ENCODE results near the gene TBC1D16.

Gene TBC1D16

DNA sequence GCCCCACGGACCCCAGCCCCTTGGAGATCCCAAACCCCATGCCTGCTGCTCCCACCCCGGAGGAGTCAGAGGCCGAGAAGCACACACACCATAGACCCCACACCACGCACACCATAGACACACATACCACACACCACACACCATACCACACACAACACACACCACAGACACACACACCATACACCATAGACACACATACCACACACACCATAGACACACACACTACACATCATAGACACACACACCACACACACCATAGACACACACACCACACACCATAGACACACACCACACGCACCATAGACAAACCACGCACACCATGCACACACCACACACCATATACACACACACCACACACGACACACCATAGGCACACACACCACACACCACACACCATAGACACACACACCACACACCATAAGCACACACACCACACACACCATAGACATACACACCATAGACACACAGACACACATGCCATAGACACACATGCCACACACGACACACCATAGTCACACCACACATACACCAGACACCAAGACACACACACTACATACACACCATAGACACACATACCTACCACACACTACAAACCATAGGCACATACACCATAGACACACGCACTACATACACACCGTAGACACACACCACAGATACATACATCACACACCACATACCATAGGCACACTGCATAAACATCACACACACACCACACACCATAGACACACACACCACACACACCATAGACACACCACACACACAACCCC lies 11.3 kb downstream of the TBC1D16 start:
- no peak for DNase-seq

DNA sequence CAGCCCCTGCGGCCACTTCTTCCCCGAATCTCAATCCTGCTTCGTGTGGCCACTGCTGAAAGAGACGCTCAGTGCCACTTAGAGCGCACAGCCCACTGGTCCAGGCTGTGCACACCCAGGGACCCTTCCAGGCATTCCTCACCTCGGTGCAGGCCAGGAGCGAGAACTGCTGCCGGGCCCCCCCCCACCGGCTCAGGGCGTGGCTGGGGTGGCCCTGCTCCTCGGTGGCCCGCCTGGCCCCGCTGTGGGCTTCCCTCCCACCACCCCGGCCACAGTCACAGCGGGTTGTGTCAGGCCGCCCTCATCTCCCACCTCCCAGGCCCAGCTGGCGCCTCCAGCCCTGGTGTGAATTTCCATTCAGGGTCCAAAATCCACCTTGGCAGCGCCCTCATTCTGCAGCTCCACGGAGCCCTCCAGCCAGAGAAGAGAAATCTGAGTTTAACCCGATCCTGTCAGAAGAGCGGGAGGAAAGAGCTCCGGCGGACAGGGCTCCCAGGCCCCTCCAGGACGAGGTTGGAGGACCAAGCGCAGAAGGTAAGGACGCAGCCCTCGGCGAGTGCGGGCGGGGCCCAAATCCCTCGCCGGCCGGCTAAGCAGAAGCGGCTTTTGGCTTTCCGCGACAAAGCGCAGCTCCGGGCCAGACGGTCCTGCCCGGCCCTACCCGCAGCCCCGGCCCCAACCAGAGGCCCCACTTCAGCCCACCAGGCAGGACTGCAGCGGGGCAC lies 12.0 kb downstream of the TBC1D16 start:
- no peak for DNase-seq

DNA sequence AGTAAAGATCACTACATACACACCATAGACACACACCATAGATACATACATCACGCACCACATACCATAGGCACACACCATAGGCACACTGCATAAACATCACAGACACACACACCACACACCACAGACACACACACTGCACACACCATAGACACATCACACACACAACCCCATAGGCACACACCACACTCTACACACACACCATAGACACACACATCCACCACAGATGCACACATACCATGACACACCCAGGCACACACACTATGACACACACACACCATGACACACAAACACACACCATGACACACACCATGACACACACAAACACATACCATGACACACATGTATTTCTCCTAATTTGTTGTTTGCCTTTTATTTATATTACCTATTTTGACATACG lies 14.1 kb downstream of the TBC1D16 start:
- no peak for DNase-seq

DNA sequence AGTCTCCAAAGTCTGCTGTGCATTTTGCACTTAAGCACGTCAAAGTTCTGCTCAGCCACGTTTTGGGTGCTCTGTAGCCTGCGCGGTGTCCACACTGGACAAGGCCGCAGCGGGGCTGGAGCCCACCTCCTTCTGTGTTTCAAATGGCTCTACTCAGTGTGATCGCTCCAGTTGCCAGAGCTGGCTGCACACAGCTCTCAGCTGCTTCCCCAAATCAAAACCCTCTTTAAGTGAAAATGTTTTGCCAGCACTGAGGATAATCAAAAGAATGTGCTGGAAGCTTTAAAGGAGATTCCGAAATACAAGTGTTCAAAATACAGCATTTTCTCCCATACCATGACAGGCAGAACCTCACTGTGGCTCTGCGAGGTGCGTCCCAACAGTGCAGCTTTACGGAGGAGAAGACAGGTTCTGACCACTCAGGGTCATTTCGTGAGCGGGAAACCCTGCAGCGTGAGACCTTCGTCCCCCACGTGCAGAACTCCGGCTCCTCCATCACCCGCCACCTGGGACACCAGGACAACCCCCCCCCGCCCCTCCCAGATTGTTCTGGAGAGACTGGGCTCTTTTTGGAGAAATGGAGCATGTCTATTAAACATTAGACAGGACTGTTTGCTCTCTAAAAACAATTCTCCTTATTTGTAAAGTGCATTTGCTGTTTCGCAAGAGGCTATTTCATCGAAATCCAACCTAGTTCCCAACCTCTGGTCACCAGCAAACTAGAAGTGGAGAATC lies 16.6 kb downstream of the TBC1D16 start:
- no peak for DNase-seq

DNA sequence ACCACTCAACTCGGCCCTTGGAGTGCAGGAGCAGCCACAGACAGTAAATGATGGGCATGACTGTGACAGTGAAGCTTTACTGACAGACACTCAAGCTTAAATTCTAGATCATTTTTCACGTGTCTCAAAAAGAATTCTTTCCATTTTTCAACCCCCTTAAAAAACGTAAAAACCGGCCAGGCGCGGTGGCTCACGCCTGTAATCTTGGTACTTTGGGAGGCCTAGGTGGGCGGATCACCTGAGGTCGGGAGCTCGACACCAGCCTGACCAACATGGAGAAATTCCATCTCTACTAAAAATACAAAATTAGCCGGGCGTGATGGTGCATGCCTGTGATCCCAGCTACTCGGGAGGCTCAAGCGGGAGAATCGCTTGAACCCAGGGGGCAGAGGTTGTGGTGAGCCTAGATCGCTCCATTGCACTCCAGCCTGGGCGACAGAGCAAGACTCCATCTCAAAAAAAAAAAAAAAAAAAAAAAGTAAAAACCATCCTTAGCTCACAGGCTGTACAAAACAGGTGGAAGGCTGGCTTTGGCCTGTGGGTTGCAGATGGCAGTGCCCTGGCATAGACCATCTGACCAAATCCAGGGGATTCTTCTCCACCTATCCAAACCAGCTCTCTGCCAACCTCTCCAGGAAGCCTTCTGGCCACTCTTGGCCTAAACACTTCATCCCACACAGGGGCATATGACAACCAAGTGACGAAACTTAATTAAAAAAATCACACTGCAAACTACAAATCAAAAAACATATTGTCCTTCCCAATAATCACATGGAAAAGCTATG lies 18.3 kb downstream of the TBC1D16 start:
- no peak for DNase-seq

DNA sequence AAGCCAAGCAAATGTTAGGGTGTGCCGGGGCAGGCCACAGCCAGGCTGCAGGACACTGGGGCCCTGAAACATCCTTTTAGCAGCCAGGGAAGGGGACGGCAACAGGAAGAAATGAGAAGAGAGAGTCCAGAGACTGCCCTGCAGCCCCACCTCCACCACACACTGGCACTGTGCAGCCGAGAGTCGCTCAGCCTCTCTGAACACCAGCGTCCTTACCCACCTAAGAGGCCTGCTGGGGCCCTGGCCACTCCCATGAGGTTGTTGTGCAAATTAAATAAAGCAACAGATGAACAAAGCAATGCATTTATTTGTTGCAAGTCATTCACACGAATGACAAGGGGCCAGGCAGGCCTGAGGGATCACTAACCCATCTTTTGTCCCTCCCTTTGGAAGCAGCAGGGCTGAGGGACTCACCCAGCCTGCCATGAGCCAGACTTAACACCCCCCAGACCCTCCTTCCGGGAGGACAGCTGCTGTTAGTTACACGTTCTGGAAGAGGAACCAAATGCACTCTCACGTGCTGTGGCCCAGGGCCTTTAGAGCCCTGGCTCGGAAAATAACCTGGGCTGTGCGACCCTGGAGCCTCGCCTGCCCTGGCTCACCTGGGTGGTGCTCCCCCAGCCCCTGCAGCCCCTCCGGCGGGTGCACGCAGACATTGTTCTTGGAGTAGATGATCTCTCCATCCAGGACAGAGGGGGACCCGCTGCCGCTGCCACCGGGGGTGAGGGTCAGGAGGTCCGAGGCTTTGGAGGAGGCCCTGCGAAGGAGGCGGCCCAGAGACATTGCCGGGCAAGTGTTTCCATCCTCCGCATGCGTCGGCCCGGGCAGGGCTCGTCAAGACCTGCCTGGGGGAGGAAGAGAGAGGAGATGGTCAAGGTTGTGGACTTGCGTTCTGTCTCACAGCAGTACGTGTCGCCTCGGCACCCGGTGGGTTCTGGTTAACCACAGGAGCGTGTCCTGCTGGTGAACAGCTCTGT lies 22.6 kb downstream of the TBC1D16 start:
- DNase-seq = no peak

DNA sequence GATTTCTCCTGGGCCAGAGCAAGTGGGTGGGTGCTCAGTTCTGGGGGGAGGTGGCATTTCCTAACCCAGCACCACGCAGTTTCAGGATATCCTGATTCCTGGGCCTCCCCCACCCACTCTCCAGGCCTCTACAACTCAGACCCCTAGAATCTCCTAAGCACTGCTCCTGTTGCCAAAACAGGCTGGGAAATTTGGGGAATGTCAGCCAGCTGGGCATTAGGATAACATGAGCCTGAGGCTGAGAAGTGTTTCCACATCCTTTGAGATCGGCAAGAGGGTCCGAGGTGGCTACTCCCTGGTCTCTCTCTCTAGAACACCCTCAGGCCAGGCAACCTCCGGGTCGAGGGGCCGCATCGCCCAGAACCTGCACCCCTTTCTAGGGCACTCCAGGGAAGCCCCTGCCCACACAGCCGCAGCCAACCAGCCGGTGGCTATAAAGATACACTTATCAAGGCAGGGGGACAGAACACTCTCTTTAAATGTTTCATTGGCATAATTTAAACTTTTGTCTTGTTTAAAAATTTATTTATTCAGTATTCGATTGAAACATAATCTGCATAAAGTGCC lies 23.6 kb downstream of the TBC1D16 start:
- DNase-seq = no peak

DNA sequence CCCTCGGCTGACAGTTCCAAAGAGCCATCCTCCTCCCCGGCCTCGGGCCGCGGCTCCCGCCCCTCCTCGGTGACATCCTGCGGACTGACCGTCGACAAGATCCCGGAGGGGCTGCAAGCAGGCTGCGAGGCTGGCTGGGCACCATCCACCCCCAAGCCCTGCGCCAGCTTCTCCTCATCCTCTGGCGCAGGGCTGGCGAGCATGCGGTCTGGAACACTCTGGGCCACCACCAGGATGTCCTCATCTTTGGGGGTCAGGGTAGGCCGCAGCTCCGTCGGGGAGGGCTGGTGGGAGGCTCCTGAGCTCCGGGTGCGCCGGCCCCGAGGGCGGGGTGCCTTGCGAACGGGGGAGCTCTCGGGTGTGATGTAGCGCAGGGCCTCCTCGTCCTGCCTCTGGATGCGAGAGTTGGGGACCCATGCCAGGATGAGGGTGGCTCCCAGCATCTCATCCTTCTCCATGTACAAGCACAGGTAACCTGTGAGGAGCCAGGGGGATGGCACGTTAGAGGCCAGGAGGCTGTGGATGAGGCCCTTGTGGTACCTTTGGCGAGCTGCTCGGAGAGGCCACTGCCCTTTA lies 25.3 kb downstream of the TBC1D16 start:
- DNase-seq = no peak

DNA sequence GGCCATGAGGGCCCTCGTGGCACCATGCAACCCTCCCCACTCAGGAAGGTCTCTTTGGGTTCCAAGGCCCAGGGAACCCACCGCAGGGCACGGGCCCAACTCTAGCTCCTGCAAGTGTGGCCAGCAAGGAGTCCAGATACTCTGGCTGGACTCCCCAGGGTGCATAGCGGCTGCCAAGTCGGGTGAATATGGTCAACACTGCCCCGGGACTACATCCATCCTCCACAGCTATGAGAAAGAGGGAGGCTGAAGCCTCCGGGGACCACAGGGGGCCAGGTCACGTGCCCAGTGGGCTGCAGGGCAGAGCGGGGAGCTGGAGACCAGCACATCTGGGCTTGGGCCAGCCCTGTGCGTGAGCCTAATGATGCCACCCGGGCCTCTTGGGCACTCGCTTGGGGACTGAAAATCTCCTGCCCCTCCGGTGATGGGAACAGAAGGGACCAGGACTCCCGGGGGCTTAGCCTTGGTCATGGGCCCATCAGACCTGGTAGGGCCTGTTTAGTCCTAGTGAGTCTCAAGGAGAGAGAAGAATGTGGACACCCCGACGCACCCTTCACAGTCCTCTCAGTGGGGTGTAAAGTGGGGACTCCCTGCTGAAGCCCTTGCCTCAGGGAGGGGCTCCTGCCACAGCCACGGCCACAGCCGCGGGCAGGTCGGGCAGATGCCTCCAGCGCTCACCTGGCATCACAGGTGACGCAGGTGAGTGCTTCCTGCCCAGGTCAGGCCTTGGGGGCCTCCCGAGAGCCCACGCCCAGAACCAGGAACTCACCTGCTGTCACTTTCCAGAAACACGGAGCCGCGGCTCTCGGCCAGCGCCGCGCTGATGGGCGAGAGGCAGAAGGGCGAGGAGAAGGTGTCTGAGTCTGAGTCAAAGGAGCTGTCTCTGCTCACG lies 26.0 kb downstream of the TBC1D16 start:
- no peak for DNase-seq

DNA sequence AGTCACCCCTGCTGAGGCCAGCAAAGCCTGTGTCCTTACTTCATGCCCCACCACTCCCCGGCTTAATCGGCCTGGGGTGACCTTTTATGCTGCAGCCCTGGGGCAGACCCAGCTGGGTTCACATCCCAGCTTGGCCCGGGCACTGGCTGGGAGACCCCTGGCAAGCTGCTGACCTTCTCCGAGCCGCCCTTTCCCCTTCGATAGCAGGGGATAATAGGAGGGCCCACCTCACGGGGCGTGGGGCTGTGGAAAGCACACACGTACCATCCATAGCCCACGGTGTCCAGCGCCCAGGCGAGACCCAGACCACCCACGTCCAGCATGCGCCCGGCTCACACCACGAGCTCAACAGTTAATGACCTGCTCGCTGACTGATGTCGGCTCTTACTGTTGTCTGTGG lies 26.8 kb downstream of the TBC1D16 start:
- DNase-seq = no peak

DNA sequence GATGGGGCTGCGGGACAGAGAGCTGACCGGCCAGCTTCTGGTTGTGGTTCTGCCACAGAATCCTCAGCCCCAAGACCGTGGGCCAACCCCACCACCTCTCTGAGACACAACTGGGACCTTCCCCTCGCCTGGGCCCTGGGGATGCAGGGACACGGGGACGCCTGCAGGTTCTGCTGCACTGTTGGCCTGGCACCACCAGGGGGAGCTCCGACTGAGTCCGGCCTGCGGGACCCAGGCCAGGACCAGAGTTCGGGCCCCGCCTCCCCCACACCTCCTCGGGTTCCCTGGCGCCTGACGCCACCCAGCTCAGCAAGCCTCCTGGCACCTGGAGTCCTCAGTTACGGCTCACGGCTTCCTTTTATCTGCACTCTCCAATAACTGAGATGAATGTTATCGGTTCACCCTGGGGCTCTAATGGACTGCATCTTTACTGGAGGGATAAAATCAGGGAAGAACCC lies 27.3 kb downstream of the TBC1D16 start:
- DNase-seq = peak; percentile 72

DNA sequence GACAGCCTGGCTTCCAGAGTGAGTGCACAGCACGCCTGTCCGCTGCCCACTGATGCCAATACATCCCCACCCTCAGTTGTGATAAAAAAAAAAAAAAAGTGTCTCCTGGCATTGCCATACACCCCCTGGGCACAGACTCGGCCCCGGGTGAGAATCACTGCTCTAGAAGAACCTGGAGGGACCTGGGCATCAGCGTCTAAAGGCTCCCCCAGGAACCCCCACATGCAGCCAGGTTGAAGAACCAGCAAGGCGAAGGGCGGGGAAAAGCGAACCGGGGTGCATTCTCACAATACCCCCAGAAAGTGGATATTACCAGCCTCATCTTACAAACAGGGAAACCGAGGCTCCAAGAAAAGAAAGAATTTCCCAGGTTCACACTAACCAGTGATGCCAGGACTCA lies 27.7 kb downstream of the TBC1D16 start:
- no peak for DNase-seq

DNA sequence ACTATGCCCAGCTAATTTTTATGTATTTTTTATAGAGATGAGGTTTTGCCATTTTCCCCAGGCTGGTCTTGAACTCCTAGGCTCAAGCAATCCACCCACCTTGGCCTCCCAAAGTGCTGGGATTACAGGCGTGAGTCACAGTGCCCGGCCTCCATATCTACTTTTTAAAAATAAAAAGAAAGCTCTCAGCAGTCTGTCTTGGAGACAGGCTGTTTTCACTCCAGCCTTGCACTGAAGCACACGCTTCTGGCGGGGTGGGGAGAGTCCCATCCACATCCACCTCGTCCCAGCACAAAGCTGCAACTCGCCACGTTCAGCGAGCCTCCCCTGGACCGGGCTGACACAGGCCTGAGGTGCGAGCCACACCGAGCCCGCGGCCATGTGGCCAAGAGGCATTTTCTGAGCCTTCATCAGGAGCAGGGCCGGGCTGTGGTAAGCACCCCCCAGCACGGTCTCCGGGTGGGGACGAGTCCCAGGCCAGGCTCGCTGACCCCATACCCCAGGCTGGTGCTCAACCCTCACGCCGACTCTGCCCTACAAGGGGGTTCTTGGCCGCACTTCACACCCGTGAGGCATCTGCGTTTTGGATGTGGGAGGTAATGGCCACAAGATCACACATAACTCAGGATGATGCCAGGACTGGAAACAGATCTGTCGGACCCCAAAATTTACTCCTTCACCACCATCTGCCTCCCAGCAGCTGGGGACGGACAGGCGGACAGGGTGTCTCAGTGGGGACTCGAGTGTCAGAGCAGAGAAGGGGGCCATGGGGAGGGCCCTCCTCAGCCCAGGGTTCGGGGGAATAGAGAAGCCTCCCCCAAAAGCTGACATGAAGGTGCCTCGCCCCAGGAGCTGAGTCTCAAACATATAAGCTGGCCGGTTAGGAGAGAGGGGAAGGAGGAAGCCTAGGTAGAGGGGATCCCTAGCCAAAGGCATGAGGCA lies 28.6 kb downstream of the TBC1D16 start:
- DNase-seq = no peak

DNA sequence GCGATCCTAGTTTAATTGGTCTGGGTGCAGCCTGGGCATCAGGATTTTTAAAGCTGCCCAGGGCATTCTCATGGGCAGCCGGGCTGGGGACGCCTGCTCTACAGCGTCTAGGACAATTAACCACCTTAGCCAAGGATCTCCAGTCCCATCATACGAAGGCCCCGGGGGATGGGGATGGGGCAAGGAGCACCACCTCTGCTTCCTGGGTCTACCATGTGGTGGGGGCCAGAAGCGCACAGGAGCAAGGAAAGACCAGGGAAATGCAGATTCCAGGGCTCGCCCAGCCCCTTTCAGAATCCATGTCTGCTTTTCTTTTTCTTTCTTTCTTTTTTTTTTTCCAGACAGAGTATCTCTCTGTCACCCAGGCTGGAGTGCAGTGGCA lies 29.3 kb downstream of the TBC1D16 start:
- DNase-seq = no peak

DNA sequence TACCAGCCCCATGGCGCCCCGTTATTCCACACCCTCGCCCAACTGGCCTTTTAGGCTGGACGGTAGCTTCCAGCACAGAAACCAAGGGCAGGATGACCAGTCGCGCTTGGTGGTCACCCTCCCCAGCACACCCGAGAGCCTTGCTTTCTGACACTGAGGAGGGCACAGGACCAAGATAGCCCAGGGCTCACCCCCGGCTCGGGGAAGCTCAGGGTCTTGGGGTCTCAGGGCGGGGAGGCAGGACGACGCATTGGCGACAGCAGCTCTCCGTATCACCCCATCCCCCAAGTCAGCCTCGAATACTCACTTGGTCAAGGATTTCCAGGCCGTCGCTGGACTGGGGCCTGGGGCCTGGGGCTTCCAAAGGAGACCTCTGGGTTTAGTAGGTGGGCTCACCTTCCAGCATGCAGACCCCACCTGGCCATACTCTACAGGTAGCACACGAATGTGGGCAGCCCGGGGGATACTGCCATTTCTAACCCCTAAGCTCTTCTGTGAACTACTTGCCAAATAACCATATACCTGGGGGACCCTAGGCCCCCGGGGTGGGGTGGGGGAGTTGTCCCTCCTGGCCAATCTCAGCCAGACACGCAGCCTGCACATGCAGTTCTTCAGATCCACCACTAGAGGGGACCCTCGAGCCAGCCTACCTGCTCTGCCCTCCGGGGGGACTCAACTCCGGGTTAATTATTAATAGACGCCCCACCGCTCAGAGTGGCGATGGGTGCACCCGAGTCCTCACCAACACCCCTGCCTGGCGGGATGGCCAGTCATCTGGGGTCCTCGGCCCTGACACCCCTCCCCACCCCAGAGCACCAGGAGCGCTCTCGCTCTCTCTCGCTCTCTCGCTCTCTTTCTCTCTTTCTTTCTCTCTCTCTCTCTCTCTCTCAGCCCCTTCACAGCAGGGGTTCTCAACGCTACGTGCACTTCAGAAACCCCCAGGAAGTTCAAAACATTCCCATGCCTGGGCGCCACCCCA lies 30.0 kb downstream of the TBC1D16 start:
- DNase-seq = peak; percentile 60

DNA sequence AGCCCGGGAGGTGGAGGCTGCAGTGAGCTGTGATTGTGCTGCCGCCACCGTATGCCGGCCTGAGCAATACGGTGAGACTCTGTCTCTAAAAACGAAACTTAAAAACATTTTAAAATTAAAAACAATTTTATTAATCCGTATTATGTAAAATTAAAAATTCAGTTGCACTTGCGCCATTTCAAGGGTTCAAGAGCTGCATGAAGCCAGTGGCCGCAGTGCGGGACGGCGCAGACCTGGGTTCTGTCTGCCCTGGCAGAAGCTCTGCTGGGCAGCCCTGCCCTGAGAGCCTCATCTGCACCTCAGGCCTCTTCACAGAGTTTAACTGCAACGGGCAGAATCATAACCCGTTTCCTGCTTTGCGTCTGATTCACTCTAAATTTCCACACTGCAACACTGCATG lies 31.7 kb downstream of the TBC1D16 start:
- DNase-seq = no peak

DNA sequence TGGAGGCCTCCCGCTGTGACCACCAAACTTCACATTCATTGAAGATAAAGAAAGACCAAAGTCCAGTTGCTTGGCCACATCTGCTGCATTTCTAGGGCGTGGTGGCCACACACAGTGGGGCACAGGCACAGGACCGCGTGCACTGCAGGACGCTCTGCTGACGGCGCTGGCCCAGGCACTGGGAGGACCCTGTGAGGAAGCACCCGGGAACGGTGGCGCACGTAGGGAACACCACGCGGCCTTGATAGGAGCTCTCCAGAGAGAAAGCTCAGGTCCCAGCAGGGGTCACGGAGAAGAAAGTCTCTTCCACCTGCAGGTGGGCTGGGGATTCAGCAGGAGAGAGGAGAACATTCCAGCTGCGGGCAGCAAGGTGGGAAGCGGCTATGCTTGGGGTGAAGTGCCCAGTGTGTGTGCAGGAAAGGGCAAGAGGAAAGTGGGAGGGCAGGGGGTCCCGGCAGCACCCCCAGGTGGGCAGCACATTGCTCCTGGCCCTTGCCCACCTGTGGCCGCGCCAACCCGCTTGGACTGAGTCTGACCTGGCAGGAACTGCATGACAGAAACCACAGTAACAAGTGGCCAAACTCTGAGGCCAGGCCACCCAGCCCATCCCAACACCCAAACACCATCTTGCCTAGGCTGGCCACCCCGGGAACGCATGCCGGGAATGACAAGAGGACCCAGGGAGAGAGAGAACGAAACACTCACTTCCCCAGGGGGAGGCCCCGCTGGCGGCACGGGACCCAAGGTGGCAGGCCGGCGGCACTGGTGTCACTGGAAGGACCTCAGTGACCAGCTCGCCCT lies 32.8 kb downstream of the TBC1D16 start:
- DNase-seq = no peak

Data from activated CD4-positive, alpha-beta T cell treated with anti-CD3 and anti-CD28 coated beads, Interleukin-2, amount 50 U/mL, for 1 hour (primary cell).